ENCODE data around the gene ASAP3. TPM values are rescaled to one million over a fixed set of nuclear protein-coding genes. Genes with fewer than 3 reads are reported as not detected.

The ASAP3 gene
- total RNA-seq, 1 donor from 2014 or later, result 30.8 TPM

- Mint-ChIP-seq H3K36me3 (ENCODE audit: low read depth) (peaks cover 6% of the 10 kb centered on the region), H3K9me3 (ENCODE audit: low read depth) (no peaks in the 10 kb centered on the region), H3K27ac (ENCODE audit: unreplicated experiment) (no peak overlapping the region), H3K27me3 (ENCODE audit: low read depth) (no peaks in the 10 kb centered on the region), H3K4me1 (ENCODE audit: low read depth) (peaks cover 16% of the 10 kb centered on the region), H3K4me3 (ENCODE audit: unreplicated experiment) (no peak overlapping the region)
- no peak for DNase-seq (ENCODE audit: low spot score)
- no peak for TF ChIP-seq CTCF (IDR thresholded peaks at IDR 0.05)
These were observed 96.5 kb downstream of the ASAP3 start for GRCh38 chr1:23387494-23387893.

GRCh38 chr1:23385119-23385621 lies 98.8 kb downstream of the ASAP3 start:
- DNase-seq (ENCODE audit: low spot score), result no peak
- Mint-ChIP-seq H3K9me3 (ENCODE audit: low read depth) (no peaks in the 10 kb centered on the region), H3K4me3 (ENCODE audit: unreplicated experiment) (no peak overlapping the region), H3K27me3 (ENCODE audit: low read depth) (no peaks in the 10 kb centered on the region), H3K4me1 (ENCODE audit: low read depth) (peaks cover 14% of the 10 kb centered on the region), H3K36me3 (ENCODE audit: low read depth) (peaks cover 11% of the 10 kb centered on the region), H3K27ac (ENCODE audit: unreplicated experiment) (no peak overlapping the region)
- no peak for TF ChIP-seq CTCF (IDR thresholded peaks at IDR 0.05)

- Mint-ChIP-seq H3K27ac (ENCODE audit: unreplicated experiment) (no peak overlapping the region), H3K36me3 (ENCODE audit: low read depth) (peaks cover 11% of the 10 kb centered on the region), H3K4me1 (ENCODE audit: low read depth) (peaks cover 14% of the 10 kb centered on the region), H3K4me3 (ENCODE audit: unreplicated experiment) (no peak overlapping the region), H3K27me3 (ENCODE audit: low read depth) (no peaks in the 10 kb centered on the region), H3K9me3 (ENCODE audit: low read depth) (no peaks in the 10 kb centered on the region)
- DNase-seq (ENCODE audit: low spot score), result no peak
- TF ChIP-seq CTCF (IDR thresholded peaks at IDR 0.05), result no peak
These were observed 99.5 kb downstream of the ASAP3 start for GRCh38 chr1:23384312-23385058.

- H3K4me3 Mint-ChIP-seq (ENCODE audit: unreplicated experiment), result no peak overlapping the region
- TF ChIP-seq CTCF (IDR thresholded peaks at IDR 0.05), result no peak
- peaks cover 14% of the 10 kb centered on the region for H3K4me1 Mint-ChIP-seq (ENCODE audit: low read depth)
- no peak for DNase-seq (ENCODE audit: low spot score)
- H3K9me3 Mint-ChIP-seq (ENCODE audit: low read depth), result no peaks in the 10 kb centered on the region
- peak overlapping the region; percentile 6 for H3K27ac Mint-ChIP-seq (ENCODE audit: unreplicated experiment)
- peaks cover 11% of the 10 kb centered on the region for H3K36me3 Mint-ChIP-seq (ENCODE audit: low read depth)
- H3K27me3 Mint-ChIP-seq (ENCODE audit: low read depth), result no peaks in the 10 kb centered on the region
These were observed 100.2 kb downstream of the ASAP3 start for GRCh38 chr1:23383577-23384311.

GRCh38 chr1:23381233-23381885 lies 102.6 kb downstream of the ASAP3 start:
- Mint-ChIP-seq H3K9me3 (ENCODE audit: low read depth) (no peaks in the 10 kb centered on the region), H3K27ac (ENCODE audit: unreplicated experiment) (no peak overlapping the region), H3K27me3 (ENCODE audit: low read depth) (no peaks in the 10 kb centered on the region), H3K4me1 (ENCODE audit: low read depth) (peaks cover 22% of the 10 kb centered on the region), H3K4me3 (ENCODE audit: unreplicated experiment) (no peak overlapping the region), H3K36me3 (ENCODE audit: low read depth) (peaks cover 8% of the 10 kb centered on the region)
- no peak for TF ChIP-seq CTCF (IDR thresholded peaks at IDR 0.05)
- no peak for DNase-seq (ENCODE audit: low spot score)

All from chondrocyte (in vitro differentiated cells).